T-helper 2 cell treated with Interferon-gamma antibody and Interleukin-4, amounts not matched to agents 5 μg/mL and 100 μg/mL, for 36 hours (primary cell): ENCODE measurements around the gene VANGL1.

Experiments
- DNase-seq: peaks from one replicate; pipeline ENCODE4 v3.0.0; 2021; ENCODE audit warnings: low spot score
- H3K27ac Mint-ChIP-seq: one replicate; pipeline ENCODE4 v1.8.0; 2021; ENCODE audit warnings: mild to moderate bottlenecking, mixed read lengths
- H3K27me3 Mint-ChIP-seq: one replicate; pipeline ENCODE4 v1.8.0; 2021; ENCODE audit warnings: low read depth, mixed read lengths
- H3K36me3 Mint-ChIP-seq: one replicate; pipeline ENCODE4 v1.8.0; 2021; ENCODE audit warnings: low read depth, mixed read lengths
- H3K4me1 Mint-ChIP-seq: one replicate; pipeline ENCODE4 v1.8.0; 2021; ENCODE audit warnings: low read depth, mixed read lengths
- H3K4me3 Mint-ChIP-seq: one replicate; pipeline ENCODE4 v1.8.0; 2022; ENCODE audit warnings: mild to moderate bottlenecking, moderate library complexity, mixed read lengths
- H3K9me3 Mint-ChIP-seq: one replicate; pipeline ENCODE4 v1.8.0; 2021; ENCODE audit warnings: mixed read lengths

The VANGL1 gene

DNA sequence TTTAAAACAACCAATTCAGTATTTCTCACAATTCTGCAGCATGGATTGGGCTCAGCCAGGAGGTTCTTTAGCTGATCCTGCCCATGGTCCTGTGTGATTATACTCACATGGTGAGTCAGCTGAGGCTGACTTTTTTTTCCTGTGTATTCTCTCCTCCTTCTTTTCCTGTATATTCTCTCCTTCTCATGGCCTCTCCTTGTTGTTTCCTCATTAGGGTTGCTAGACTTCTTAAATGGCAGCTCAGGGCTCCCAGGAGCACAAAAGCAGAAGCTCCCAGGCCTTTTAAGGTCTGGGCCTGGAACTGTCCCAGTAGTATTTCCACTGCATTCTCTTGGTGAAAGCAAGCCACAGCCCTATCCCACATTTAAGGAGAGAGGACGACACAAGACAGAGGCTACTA is 26.8 kb downstream of the VANGL1 start:
- Mint-ChIP-seq H3K4me1 (peaks cover 26% of the 10 kb centered on the region), H3K36me3 (peaks cover 51% of the 10 kb centered on the region), H3K27me3 (no peaks in the 10 kb centered on the region), H3K9me3 (peaks cover 13% of the 10 kb centered on the region), H3K27ac (no peak overlapping the region), H3K4me3 (no peak overlapping the region)
- DNase-seq, result no peak

- Mint-ChIP-seq H3K9me3 (peaks cover 13% of the 10 kb centered on the region), H3K4me3 (no peak overlapping the region), H3K4me1 (peaks cover 26% of the 10 kb centered on the region), H3K36me3 (peaks cover 46% of the 10 kb centered on the region), H3K27me3 (no peaks in the 10 kb centered on the region), H3K27ac (no peak overlapping the region)
- peak; percentile 30 for DNase-seq
Measured at GRCh38 chr1:115669002-115669673, 27.4 kb downstream of the VANGL1 start.

GRCh38 chr1:115669886-115670285 is 28.1 kb downstream of the VANGL1 start:
- H3K4me3 Mint-ChIP-seq, result no peak overlapping the region
- peaks cover 13% of the 10 kb centered on the region for H3K9me3 Mint-ChIP-seq
- H3K36me3 Mint-ChIP-seq, result peaks cover 42% of the 10 kb centered on the region
- no peak overlapping the region for H3K27ac Mint-ChIP-seq
- peaks cover 26% of the 10 kb centered on the region for H3K4me1 Mint-ChIP-seq
- no peaks in the 10 kb centered on the region for H3K27me3 Mint-ChIP-seq
- DNase-seq, result no peak

GRCh38 chr1:115670476-115671175 is 28.9 kb downstream of the VANGL1 start:
- peaks cover 41% of the 10 kb centered on the region for H3K36me3 Mint-ChIP-seq
- DNase-seq, result no peak
- H3K27me3 Mint-ChIP-seq, result no peaks in the 10 kb centered on the region
- H3K4me1 Mint-ChIP-seq, result peaks cover 26% of the 10 kb centered on the region
- peaks cover 13% of the 10 kb centered on the region for H3K9me3 Mint-ChIP-seq
- no peak overlapping the region for H3K27ac Mint-ChIP-seq
- no peak overlapping the region for H3K4me3 Mint-ChIP-seq

DNA sequence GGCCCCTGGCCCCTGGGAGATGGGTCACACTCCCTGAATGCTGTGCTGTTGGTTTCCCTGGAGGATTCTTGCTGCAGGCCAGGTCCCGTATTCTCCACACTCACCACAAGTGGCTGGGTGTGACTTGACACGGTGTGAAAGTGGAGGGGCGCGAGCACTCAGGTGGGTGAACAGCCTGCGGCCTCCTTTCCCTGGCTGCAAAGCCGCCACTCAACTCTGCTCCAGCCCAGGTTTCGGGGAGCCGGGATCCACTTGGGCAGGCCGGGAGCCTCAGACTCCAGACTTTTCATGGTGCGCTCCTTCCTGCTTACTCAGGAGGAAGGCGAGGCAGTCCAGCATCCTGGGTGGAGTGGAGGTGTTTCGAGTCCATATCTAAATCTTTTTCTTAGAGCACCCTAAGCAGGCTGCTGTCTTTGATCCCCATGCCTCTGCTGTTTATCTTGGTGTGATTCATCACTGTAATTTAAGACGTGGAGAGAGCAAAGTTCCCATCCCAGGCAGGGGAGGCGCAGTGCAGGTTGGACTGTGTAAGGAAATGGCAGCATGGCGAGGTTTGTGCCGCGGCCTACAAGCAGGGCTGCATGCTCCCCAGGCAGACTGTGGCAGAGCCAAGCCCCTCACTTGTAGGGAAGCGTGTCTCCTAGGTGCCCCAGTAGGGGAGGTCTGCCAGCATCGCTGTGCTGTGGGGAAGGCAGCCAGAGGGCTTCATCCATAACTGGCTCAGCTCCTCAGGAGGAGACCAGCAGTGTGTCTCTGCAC is 29.6 kb downstream of the VANGL1 start:
- Mint-ChIP-seq H3K27me3 (no peaks in the 10 kb centered on the region), H3K9me3 (peaks cover 13% of the 10 kb centered on the region), H3K4me1 (peaks cover 30% of the 10 kb centered on the region), H3K27ac (no peak overlapping the region), H3K4me3 (no peak overlapping the region), H3K36me3 (peaks cover 36% of the 10 kb centered on the region)
- no peak for DNase-seq

GRCh38 chr1:115672224-115673009 is 30.6 kb downstream of the VANGL1 start:
- H3K27ac Mint-ChIP-seq, result no peak overlapping the region
- no peaks in the 10 kb centered on the region for H3K27me3 Mint-ChIP-seq
- H3K4me3 Mint-ChIP-seq, result no peak overlapping the region
- peaks cover 13% of the 10 kb centered on the region for H3K9me3 Mint-ChIP-seq
- H3K36me3 Mint-ChIP-seq, result peaks cover 30% of the 10 kb centered on the region
- H3K4me1 Mint-ChIP-seq, result peaks cover 30% of the 10 kb centered on the region
- no peak for DNase-seq

DNA sequence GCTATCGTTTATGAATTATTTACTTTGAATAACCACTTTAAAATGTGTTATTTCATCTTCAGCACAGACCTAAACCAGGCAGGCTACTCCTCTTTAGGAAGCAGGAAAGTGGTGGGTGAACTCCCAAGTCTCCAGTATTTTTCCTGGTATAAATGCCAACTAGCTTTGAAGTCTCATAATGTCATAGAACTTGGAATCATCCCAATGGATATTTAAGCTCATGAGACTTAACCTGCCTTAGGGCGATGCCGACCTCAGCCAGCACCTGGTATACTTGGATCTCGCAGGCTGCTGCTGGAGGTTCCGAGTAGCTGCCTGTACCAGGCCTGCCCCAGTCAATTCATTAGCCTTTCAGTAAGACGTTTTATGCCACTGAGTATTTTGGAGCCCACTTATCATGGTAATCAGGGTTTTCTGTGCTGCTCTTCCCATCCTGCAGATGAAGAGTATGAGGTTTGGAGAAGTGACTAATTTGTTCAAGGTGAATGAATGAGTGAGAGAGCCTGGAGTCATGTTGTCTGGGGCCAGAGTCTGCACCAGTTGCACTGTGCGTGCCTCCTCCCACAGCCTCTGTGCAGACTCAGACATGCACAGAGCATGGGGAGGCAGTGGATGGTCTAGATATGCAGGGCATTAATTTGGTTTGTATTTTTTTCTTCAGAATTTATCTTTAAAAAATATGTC is 34.9 kb downstream of the VANGL1 start:
- H3K9me3 Mint-ChIP-seq, result no peaks in the 10 kb centered on the region
- no peak overlapping the region for H3K4me3 Mint-ChIP-seq
- no peak overlapping the region for H3K27ac Mint-ChIP-seq
- H3K27me3 Mint-ChIP-seq, result no peaks in the 10 kb centered on the region
- peaks cover 7% of the 10 kb centered on the region for H3K36me3 Mint-ChIP-seq
- DNase-seq, result no peak
- peaks cover 10% of the 10 kb centered on the region for H3K4me1 Mint-ChIP-seq

DNA sequence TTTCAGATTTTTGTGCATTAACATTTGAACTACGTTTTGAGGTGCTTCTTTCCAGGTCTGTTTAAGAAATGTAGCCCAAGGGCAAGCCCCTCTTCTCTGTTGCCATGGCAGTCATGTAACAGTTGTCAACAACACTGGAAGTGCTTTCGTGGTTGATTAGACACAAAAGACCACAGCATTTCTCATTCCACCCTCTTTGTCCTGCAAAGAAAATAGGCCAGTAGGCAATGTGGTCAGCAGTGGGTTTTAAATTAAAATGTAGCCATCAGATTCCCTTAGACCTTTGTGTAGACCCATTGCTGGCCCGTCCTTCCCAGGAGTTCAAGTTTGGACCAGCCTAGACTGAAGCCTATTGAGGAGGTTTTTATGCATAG is 35.4 kb downstream of the VANGL1 start:
- no peak overlapping the region for H3K4me3 Mint-ChIP-seq
- DNase-seq, result no peak
- H3K27ac Mint-ChIP-seq, result no peak overlapping the region
- H3K9me3 Mint-ChIP-seq, result no peaks in the 10 kb centered on the region
- no peaks in the 10 kb centered on the region for H3K27me3 Mint-ChIP-seq
- peaks cover 7% of the 10 kb centered on the region for H3K36me3 Mint-ChIP-seq
- H3K4me1 Mint-ChIP-seq, result peaks cover 10% of the 10 kb centered on the region

GRCh38 chr1:115677565-115677964 is 35.8 kb downstream of the VANGL1 start:
- H3K27me3 Mint-ChIP-seq, result no peaks in the 10 kb centered on the region
- peaks cover 6% of the 10 kb centered on the region for H3K36me3 Mint-ChIP-seq
- H3K9me3 Mint-ChIP-seq, result no peaks in the 10 kb centered on the region
- H3K27ac Mint-ChIP-seq, result no peak overlapping the region
- peaks cover 12% of the 10 kb centered on the region for H3K4me1 Mint-ChIP-seq
- DNase-seq, result no peak
- no peak overlapping the region for H3K4me3 Mint-ChIP-seq

- Mint-ChIP-seq H3K27me3 (no peaks in the 10 kb centered on the region), H3K4me1 (peaks cover 14% of the 10 kb centered on the region), H3K36me3 (peaks cover 9% of the 10 kb centered on the region), H3K9me3 (no peaks in the 10 kb centered on the region), H3K4me3 (no peak overlapping the region), H3K27ac (no peak overlapping the region)
- DNase-seq, result no peak
Measured at GRCh38 chr1:115678141-115678540, 36.4 kb downstream of the VANGL1 start.

DNA sequence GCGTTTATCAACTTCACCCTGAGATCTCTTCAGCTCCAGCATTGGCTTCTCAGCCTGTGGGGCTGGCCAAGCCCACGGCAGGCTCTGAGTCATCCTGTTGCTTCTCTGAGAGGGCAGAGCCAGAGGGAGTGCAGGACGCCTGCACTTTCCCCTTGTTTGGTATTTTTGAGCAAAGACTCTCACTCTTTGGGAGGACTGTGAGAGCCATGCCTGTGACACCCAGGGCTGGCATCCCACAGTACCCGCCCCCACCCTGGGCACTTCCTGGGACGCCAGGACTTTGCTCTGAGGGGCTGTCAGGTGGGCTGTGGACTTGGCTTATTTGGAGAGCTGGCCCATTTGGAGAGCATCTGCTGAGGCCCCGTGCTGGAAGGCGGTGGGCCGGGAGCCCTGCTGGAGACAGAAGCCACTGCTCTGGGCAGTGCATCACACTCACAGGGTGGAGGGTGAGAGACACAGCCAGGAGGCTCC is 37.4 kb downstream of the VANGL1 start:
- no peaks in the 10 kb centered on the region for H3K27me3 Mint-ChIP-seq
- no peak for DNase-seq
- peaks cover 14% of the 10 kb centered on the region for H3K4me1 Mint-ChIP-seq
- no peak overlapping the region for H3K27ac Mint-ChIP-seq
- H3K4me3 Mint-ChIP-seq, result no peak overlapping the region
- H3K9me3 Mint-ChIP-seq, result no peaks in the 10 kb centered on the region
- peaks cover 14% of the 10 kb centered on the region for H3K36me3 Mint-ChIP-seq

GRCh38 chr1:115680730-115681111 is 39.0 kb downstream of the VANGL1 start:
- no peak overlapping the region for H3K4me3 Mint-ChIP-seq
- no peaks in the 10 kb centered on the region for H3K27me3 Mint-ChIP-seq
- H3K36me3 Mint-ChIP-seq, result peaks cover 18% of the 10 kb centered on the region
- peaks cover 14% of the 10 kb centered on the region for H3K4me1 Mint-ChIP-seq
- H3K9me3 Mint-ChIP-seq, result no peaks in the 10 kb centered on the region
- no peak for DNase-seq
- no peak overlapping the region for H3K27ac Mint-ChIP-seq

- no peaks in the 10 kb centered on the region for H3K9me3 Mint-ChIP-seq
- no peak for DNase-seq
- no peak overlapping the region for H3K27ac Mint-ChIP-seq
- H3K4me1 Mint-ChIP-seq, result peaks cover 10% of the 10 kb centered on the region
- H3K36me3 Mint-ChIP-seq, result peaks cover 22% of the 10 kb centered on the region
- no peaks in the 10 kb centered on the region for H3K27me3 Mint-ChIP-seq
- no peak overlapping the region for H3K4me3 Mint-ChIP-seq
Measured at GRCh38 chr1:115682792-115683191, 41.0 kb downstream of the VANGL1 start.
